T-helper 1 cell (primary cell): ENCODE results near the gene TMEM139.

ENCODE experiments used
- DNase-seq, 5 donors: peaks; one replicate each; pipeline ENCODE4 v3.0.0-alpha.2; 2012 to 2020
- total RNA-seq, 4 donors: gene quantifications; one replicate each; lab custom pipeline; 2026; lab: John Stamatoyannopoulos, UW

The TMEM139 gene
- 0.27 to 0.93 (median 0.58) reads per million in 4 donors for total RNA-seq

- no peak for DNase-seq
These were observed at the start of gene TMEM139 for GRCh38 chr7:143284591-143285469. TSS of gene TMEM139 (plus strand) at chr7:143284958. CDS start at chr7:143285958, 1,000 bp downstream.

DNA sequence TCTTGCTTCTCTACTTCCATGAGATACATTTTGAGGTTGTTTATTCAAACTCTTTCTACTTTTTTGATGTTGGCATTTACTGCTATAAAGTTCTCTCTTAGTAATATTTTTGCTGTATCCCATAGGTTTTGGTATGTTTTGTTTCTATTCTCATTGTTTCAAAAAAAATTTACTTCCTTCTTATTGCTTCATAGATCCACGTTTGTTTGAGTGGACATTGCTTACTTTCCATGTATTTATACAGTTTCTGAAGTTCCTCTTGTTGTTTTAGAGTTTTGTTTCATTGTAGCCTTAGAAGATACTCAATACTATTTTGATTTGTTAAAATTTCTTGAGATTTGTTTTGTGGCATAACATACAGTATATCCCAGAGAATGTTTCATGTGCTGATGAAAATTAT is 49.2 kb upstream of the TMEM139 start:
- no peak for DNase-seq

DNA sequence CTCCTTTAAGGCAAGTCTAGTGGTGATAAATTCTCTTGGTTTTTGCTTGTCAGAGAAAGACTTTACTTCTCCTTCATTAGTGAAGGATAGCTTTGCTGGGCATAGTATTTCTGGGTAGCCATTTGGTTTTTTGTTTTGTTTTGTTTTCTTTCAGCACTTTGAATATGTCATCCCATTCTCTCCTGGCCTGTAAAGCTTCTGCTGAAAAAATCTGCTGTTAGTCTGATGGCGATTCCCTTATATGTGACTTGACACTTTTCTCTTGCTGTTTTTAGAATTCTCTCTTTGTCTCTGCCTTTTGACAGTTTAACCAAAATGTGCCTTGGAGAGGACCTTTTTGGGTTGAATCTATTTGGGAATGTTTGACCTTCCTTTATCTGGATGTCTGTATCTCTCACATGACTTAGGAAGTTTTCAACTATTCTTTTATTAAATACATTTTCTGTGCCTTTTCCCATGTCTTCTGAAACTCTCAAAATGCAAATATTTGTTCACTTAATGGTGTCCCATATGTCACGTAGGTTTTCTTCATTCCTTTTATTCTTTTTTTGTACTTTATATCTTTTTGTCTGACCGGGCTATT is 48.3 kb upstream of the TMEM139 start:
- DNase-seq: no peak

GRCh38 chr7:143237366-143237765 is 47.4 kb upstream of the TMEM139 start:
- no peak for DNase-seq

DNA sequence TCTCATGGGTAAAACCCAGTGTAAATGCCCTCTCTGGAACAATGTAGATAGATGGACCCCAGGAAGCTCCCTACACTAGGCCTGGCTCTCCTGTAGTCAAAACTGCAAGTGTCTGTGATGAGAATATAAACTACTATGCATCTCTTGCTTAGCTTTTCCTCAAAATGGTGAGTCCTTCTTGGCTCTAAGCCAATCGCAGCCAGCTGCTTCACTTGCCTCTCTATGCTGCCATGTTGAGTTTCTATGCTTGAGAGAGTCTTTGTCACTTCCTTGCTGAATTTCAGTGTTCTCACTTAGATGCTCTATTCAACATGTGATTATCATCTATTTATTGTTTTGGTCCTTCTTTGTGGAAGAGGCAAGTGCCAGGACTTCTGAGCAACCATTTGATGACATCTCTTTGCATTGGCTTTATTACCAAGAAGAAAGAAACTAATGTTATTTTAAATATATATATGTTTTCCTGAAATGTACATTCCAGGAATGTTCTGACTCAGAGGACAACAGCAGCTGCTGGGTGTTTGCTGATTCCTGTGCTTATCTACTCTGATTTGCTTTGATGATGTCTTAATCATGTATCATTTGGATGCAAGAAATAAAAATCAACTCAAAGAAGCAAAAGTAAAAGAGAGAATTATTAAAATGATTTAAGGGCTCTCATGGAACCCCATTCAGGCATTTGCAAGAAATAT is 46.3 kb upstream of the TMEM139 start:
- no peak for DNase-seq

DNA sequence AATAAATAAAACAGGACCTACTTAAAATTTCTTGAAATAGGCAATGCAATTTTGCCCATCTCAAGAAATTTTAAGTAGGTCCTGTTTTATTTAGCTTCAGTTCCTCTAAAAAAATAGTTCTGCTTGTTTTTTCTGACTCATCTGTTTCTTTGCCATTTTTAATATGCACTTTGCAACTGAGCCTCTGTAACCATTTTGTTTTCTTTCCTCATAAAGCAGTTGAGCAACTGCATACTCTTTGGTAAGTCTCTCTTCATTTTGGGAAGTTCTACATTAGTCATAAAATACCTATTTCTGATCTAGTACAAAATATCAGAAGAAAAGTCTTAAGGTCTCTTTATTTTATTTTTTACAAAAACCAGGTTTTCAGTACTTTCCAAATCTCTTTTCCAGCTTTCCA is 44.9 kb upstream of the TMEM139 start:
- DNase-seq: no peak

DNA sequence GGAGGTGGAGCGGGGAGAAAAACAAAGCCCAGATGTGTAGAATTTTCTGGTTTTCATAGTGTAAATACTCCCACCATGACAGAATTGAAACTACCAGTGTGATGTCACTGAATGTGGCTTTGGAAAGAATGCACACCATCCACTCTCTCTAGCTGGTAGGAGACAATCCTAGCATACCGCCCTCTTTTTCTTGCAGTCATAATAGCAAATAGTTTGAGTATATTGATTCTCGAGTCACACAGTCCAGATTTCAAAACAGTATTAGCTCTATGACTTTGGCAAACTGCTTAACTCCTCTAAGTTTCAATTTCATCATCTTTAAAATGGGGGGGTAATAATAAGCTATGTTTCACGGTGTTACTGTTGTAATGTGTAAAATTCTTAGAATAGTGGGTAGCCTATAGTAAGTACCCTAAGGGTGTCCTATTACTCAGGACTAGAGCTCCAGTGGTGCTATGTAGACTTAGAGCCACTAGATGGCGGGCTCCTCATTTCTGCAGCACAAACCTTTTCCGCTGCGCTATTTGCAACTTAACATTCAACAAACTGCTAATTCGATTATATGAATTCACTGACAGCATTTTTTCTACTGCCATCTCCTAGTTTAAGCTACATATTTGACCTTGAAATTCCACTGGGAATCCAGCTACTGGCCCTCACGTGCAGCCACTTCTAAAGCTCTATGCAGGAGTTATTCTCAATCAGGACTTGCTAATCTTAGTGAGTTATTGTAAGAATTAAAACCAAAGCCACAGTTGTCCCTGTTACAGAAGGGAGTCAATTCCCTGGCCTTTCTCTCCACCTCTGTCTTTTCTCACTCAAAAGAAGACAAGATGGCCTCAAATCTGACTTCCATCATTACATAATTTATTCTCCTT is 44.2 kb upstream of the TMEM139 start:
- peak; percentile 29 to 85 (median 54) for DNase-seq

DNA sequence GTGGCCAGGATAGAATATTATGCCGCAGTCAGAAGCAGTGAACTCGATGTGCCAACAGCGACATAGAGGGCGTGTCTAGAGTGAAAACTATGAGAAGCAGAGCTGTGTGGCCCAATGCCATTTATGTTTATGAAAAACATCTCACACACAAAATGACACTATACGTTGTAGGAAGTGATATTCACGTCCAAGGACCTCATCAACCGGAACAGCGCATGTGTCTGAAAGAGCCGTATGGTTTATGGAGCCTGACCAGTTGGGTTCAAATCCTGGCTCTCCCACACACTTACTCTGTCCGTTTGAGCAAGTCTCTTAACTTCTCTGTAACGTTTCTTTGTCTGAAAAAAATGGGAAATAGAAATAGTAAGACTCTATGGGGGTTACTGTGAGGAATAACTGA is 42.5 kb upstream of the TMEM139 start:
- DNase-seq: no peak

GRCh38 chr7:143243111-143243510 is 41.6 kb upstream of the TMEM139 start:
- DNase-seq: no peak

GRCh38 chr7:143243614-143244013 is 41.1 kb upstream of the TMEM139 start:
- DNase-seq: no peak

DNA sequence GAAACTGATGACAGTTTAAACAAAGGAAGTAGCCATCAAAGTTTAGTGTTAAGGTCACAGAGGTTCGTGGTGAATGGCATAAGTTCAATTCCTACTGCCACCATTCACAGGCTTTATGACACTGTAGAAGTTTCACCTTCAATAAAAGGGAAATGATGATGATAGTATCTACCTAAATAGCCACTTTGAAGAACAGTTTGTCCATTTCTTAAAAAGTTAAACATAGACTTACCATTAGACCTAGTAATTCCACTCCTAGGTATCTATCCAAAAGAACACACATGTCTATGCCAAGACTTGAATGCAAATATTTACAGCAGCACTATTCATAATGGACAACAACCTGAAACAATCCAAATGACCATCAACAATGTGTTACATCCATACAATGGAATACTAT is 40.4 kb upstream of the TMEM139 start:
- DNase-seq: no peak

DNA sequence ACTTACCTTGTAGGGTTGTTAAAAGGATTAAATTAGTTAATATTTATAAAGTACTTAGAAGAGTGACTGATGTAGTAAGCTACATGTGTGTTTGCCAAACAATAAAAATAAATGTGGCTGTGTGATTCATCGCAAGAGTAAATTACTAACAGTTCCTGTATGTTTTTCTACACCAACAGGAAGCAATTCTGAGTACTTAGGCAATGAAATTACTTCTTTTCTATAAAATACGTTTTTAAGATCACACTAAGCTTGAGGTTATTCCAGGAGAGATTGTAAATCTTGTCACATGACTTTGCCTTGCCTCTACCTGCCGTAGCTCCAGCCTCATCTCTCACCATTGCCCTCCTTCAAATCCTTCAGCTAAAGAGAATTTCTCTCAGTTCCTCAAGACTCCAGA is 39.6 kb upstream of the TMEM139 start:
- DNase-seq: peak in 1 of 5 donors; percentile 88

- DNase-seq: no peak
These were observed 37.4 kb upstream of the TMEM139 start for GRCh38 chr7:143247372-143247771.

- DNase-seq: no peak
These were observed 35.9 kb upstream of the TMEM139 start for GRCh38 chr7:143248761-143249354.

DNA sequence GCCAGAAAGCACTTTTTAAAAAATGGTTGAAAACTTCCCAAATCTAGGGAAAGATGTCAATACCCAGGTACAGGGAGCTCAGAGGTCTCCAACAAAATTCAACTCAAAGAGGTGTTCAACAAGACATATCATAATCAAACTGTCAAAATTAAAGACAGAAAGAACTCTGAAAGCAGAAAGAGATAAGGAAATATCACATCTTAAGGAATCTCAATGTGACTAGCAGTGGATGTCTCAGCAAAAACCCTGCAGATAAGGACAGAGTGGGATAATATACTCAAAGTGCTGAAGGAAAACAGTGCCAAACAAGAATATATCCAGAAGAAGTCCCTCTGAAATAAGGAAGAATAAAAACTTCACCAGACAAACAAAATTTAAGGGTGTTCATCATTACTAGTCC is 34.6 kb upstream of the TMEM139 start:
- no peak for DNase-seq

DNA sequence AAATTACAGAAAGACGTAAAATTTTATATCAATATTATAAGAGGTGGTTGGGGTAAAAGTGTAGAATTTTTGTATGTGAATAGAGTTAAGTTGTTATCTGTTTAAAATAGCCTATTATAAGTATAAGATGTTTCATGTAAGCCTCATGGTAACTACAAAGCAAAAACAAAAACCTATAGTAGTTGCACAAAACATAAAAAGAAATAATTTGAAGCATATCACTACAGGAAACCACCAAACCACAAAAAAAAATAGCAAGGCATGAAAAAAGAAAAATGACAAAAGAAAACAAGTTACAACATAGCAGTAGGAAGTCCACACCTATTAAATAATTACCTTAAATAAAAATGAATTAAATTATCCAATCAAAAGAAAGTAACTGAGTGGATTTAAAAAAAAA is 33.9 kb upstream of the TMEM139 start:
- peak in 1 of 5 donors; percentile 69 for DNase-seq

GRCh38 chr7:143252006-143252405 is 32.8 kb upstream of the TMEM139 start:
- DNase-seq: peak in 1 of 5 donors; percentile 54

- no peak for DNase-seq
These were observed 29.2 kb upstream of the TMEM139 start for GRCh38 chr7:143255564-143255963.

DNA sequence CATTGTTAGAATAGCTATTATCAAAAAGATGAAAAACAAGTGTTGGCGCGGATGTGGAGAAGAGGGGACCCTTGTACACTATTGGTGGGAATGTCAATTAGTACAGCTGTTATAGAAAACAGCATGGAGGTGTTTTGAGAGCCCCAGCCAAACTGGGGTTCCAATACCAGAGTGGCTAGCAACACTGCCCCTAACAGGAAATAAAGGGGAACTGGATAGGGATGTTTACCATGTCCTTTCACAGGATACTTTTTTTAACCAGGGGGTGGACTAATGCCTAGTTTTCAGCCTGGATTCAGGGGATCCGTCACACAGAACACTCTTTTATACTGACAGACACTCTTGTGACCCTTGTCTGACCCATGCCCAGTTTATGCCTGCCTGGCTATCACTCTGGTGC is 28.4 kb upstream of the TMEM139 start:
- no peak for DNase-seq

DNA sequence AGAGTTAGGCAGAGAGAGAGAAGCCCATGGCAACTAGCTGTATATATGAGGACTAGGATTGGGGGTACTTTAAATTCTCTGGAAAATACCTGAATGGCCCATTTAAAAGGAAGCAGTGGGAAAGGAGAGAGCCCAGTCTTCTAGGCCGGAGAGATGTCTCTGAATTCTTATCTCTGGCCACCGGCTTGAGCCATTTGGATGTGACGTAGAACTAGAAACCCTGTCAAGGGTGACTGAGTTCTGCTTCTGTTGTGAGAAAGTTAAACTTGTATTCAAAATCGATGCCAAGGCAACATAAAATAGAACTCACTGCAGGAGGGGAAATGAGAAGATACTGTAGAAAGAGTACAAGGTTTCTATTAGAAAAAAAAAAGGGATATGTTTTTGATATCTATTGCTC is 27.8 kb upstream of the TMEM139 start:
- no peak for DNase-seq

DNA sequence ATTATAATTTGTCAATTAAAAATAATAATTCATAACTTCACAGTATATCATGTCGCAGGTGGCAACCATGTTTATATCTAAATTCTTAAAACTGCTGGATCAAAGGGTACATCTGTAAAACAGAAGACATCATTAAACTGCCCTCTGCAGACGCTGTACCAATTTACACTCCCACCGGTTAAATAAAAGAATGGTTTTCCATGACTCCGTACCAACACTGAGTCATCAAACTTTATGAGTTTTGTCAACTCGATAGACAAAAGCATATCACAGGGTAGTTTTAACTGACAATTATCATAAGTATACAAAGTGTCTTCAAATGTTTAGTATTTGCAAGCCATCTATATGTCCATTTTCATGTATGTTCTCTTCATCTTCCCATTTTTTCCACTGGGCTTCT is 27.3 kb upstream of the TMEM139 start:
- no peak for DNase-seq

- DNase-seq: peak in 1 of 5 donors; percentile 80
These were observed 25.9 kb upstream of the TMEM139 start for GRCh38 chr7:143258831-143259230.
